ENCODE measurements around the gene CTNNA2. TPM values are rescaled to one million over a fixed set of nuclear protein-coding genes. Genes with fewer than 3 reads are reported as not detected.

The CTNNA2 gene
- total and polyA plus RNA-seq, 2 of the 8 experiments (the other 6 are each of a cell fraction or from before 2014, with no cell fraction given), result 3.9 to 9.0 TPM

DNA sequence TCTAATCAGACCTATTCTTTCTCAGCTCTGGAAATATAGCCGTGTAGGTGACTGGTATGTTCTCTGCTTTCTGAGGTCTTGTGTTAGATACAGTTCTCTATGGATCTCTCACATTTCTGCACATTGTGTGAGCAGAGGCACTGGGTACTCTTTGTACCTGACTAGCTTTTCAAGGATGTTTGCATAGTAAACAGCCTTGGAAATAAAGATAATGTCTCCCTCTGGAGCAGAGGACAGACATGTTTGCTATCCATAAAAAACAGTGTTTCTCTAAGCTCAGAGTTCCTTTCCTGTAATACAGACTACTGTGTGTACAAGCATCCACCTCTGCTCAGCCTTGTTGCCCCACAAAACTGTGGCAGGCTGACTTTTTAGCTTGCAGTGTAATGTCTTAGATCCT lies 279.2 kb downstream of the CTNNA2 start:
- no peaks in the 10 kb centered on the region for H3K9me3 ChIP-seq (ENCODE audit: insufficient read depth in 2 of 2, low read depth in 1 of 2, low read length in 1 of 2)
- H3K27me3 ChIP-seq (replicated peaks in 1 of 4; ENCODE audit: control insufficient read depth in 3 of 4, extremely low read depth in 1 of 4, insufficient read depth in 3 of 4, low read length in 3 of 4), result no peaks in the 10 kb centered on the region
- H3K79me2 ChIP-seq (ENCODE audit: control insufficient read depth in 1 of 2, insufficient read depth in 2 of 2, low read length in 2 of 2), result no peaks in the 10 kb centered on the region
- H2BK120ac ChIP-seq (replicated peaks; ENCODE audit: low read depth, low read length), result no peak overlapping the region
- no peak overlapping the region for H3K4me2 ChIP-seq (ENCODE audit: insufficient read depth in 1 of 2, low read depth in 2 of 2, low read length in 2 of 2)
- H3K79me1 ChIP-seq (ENCODE audit: low read depth, low read length), result no peaks in the 10 kb centered on the region
- H3K18ac ChIP-seq (ENCODE audit: extremely low read depth, low read length), result peak overlapping the region; percentile 21; the same call in 1 of the 2 replicates
- no peak overlapping the region for H4K5ac ChIP-seq (ENCODE audit: insufficient read length, low read depth, low read length)
- no peak overlapping the region for H3K27ac ChIP-seq (ENCODE audit: low read depth, low read length)
- H2AK5ac ChIP-seq (ENCODE audit: low read depth, low read length), result no peak overlapping the region; the same call in 1 of the 2 replicates
- no peaks in the 10 kb centered on the region; the same call in 1 of the 2 replicates for H3K23me2 ChIP-seq (ENCODE audit: low read depth, low read length)
- H3K4me3 ChIP-seq (ENCODE audit: extremely low read depth in 1 of 4, insufficient read depth in 2 of 4, low read depth in 3 of 4, low read length in 4 of 4), result no peak overlapping the region
- H3K4ac ChIP-seq (replicated peaks; ENCODE audit: insufficient read length, low read depth, low read length), result no peak overlapping the region
- H3K36me3 ChIP-seq (ENCODE audit: control insufficient read depth in 2 of 4, insufficient read depth in 4 of 4, low read length in 3 of 4), result peaks cover 0 to 5% (median 0%) of the 10 kb centered on the region in 4 experiments; a peak in 1 of 8 replicates
- no peak overlapping the region for H3K56ac ChIP-seq (replicated peaks; ENCODE audit: insufficient read length, low read depth, low read length)
- no peak overlapping the region for H2BK20ac ChIP-seq (ENCODE audit: low read length)
- H2BK5ac ChIP-seq (ENCODE audit: low read depth, low read length), result no peak overlapping the region
- H2BK12ac ChIP-seq (ENCODE audit: low read depth, low read length), result no peak overlapping the region
- H4K91ac ChIP-seq (replicated peaks; ENCODE audit: insufficient read length, low read length), result no peak overlapping the region
- ChIA-PET POLR2A (ENCODE audit: partially characterized antibody) (no interaction called here), CTCF (ENCODE audit: partially characterized antibody) (interaction anchor here (1.1 to 1.2 kb wide), 2 partner anchors 9 to 10 kb away, joined by 3 to 5 read pairs; no protein-coding TSS in a partner anchor)
- 80% methylated on average over 1 of the region's 1 CpG; no CpG with 5 or more reads in 1 of the 2 experiments for WGBS, 2 experiments (ENCODE audit: extremely low coverage in 1 of 2, insufficient coverage in 1 of 2, insufficient read length in 1 of 2, insufficient replicate concordance in 2 of 2, low coverage in 1 of 2, low lambda C conversion rate in 2 of 2, missing lambda C conversion rate in 1 of 2)
- no peaks in the 10 kb centered on the region for H4K20me1 ChIP-seq (replicated peaks in 1 of 2; ENCODE audit: control insufficient read depth in 1 of 2, insufficient read depth in 2 of 2, low read length in 2 of 2)
- no peak for TF ChIP-seq SRF (IDR thresholded peaks at IDR 0.05; ENCODE audit: low read depth, low read length)
- no peak for TF ChIP-seq TEAD4 (IDR thresholded peaks at IDR 0.05; ENCODE audit: low read depth, low read length)
- TF ChIP-seq RFX5 (IDR thresholded peaks at IDR 0.05; ENCODE audit: borderline replicate concordance, low read depth, low read length), result no peak
- no peak overlapping the region for H2BK15ac ChIP-seq (ENCODE audit: low read length)
- no peak for DNase-seq (ENCODE audit: low read depth in 1 of 2, low spot score in 2 of 2)
- peaks cover 0 to 7% (median 2%) of the 10 kb centered on the region in 4 experiments; a peak in 3 of 7 replicates for H3K4me1 ChIP-seq (replicated peaks in 1 of 4; ENCODE audit: control insufficient read depth in 3 of 4, insufficient read depth in 4 of 4, low read length in 3 of 4)
- H4K8ac ChIP-seq (ENCODE audit: extremely low read depth, insufficient read depth, low read length), result no peak overlapping the region
- no peak overlapping the region for H3K14ac ChIP-seq (ENCODE audit: insufficient read length)
- no peak overlapping the region for H3K9ac ChIP-seq (replicated peaks in 1 of 4; ENCODE audit: extremely low read depth in 1 of 4, low read depth in 3 of 4, low read length in 3 of 4)
- no peak overlapping the region for H2AFZ ChIP-seq (ENCODE audit: low read length)
- H3K23ac ChIP-seq (ENCODE audit: insufficient read length), result no peak overlapping the region
- no peak for FAIRE-seq

Measured in H1 (cell line).